SK-N-SH (cell line): Measurements from ENCODE around the gene NR2F6. TPM values are rescaled to one million over a fixed set of nuclear protein-coding genes. Genes with fewer than 3 reads are reported as not detected.

Experiments
- CTCF ChIA-PET: fragments of 300-600, 350-600 bp; formaldehyde crosslinking; extraction: SDS; loops from one replicate; lab custom pipeline; 2021; lab: Yijun Ruan, JAX
- POLR2A ChIA-PET: fragments of 350-600 bp; sonication (Branson Sonifier 250); formaldehyde crosslinking; extraction: SDS; loops from one replicate; lab custom pipeline; 2020; ENCODE audit warnings: antibody characterized with exemption, inconsistent platforms; lab: Yijun Ruan, JAX
- DNase-seq: peaks from one replicate; pipeline ENCODE4 v3.0.0; 2012
- H2AFZ ChIP-seq: fragments of 200-600 bp; sonication (generic); 2 replicates; pipeline ENCODE4 v1.8.1; 2016; ENCODE audit warnings: antibody characterized with exemption, mild to moderate bottlenecking, low read depth
- H3F3A ChIP-seq: fragments of 200-600 bp; sonication (generic); replicated peaks from 2 replicates; pipeline ENCODE3; 2016; ENCODE audit warnings: antibody characterized with exemption, mild to moderate bottlenecking; ENCODE audit not compliant: insufficient read depth
- H3K27ac ChIP-seq, 2 experiments: fragments of 200-500 bp in 1 of 2; fragments of 200-600 bp in 1 of 2; sonication (Bioruptor generic) in 1 of 2; sonication (generic), shearing (Covaris generic) in 1 of 2; 2 replicates each; pipeline versions ENCODE4 v1.5.1 to v1.6.1; 2014 to 2016; ENCODE audit warnings: low read depth in 2 of 2, inconsistent platforms in 1 of 2, low read length in 1 of 2, mild to moderate bottlenecking in 1 of 2, mixed read lengths in 1 of 2
- H3K27me3 ChIP-seq: fragments of 200-600 bp; sonication (generic), shearing (Covaris generic); 2 replicates; pipeline ENCODE4 v1.6.1; 2016; ENCODE audit warnings: mixed run types; ENCODE audit not compliant: insufficient read depth
- H3K36me3 ChIP-seq, 2 experiments: fragments of 200-500 bp in 1 of 2; fragments of 200-600 bp in 1 of 2; sonication (Bioruptor generic) in 1 of 2; sonication (generic) in 1 of 2; replicated peaks in 1 of 2; 2 replicates each; pipeline versions ENCODE3 to v1.5.1; 2014 to 2016; ENCODE audit warnings: low read length in 1 of 2, mild to moderate bottlenecking in 1 of 2; ENCODE audit not compliant: insufficient read depth in 2 of 2, control insufficient read depth in 1 of 2
- H3K4me1 ChIP-seq, 2 experiments: fragments of 200-500 bp in 1 of 2; fragments of 200-600 bp in 1 of 2; sonication (Bioruptor generic) in 1 of 2; sonication (generic), shearing (Covaris generic) in 1 of 2; 2 replicates each; pipeline versions ENCODE4 v1.5.1 to v1.6.1; 2014 to 2016; ENCODE audit warnings: low read depth in 1 of 2, low read length in 1 of 2, mixed run types in 1 of 2; ENCODE audit not compliant: insufficient read depth in 2 of 2, control insufficient read depth in 1 of 2
- H3K4me2 ChIP-seq: fragments of 200-600 bp; sonication (generic), shearing (Covaris generic); 2 replicates; pipeline ENCODE4 v1.6.1; 2017; ENCODE audit warnings: mixed run types
- H3K4me3 ChIP-seq, 2 experiments: fragments of 200-500 bp in 1 of 2; fragments of 200-600 bp in 1 of 2; sonication (Bioruptor generic) in 1 of 2; sonication (generic), shearing (Covaris generic) in 1 of 2; 2 replicates each; pipeline versions ENCODE4 v1.5.1 to v1.8.1; 2014 to 2016; ENCODE audit warnings: low read depth in 2 of 2, inconsistent platforms in 1 of 2, low read length in 1 of 2, mild to moderate bottlenecking in 1 of 2, mixed read lengths in 1 of 2, moderate library complexity in 1 of 2
- H3K79me2 ChIP-seq: fragments of 200-600 bp; sonication (generic); 2 replicates; pipeline ENCODE4 v1.8.1; 2017; ENCODE audit warnings: mild to moderate bottlenecking; ENCODE audit not compliant: insufficient read depth
- H3K9ac ChIP-seq: fragments of 200-600 bp; sonication (generic); 2 replicates; pipeline ENCODE4 v1.6.1; 2017; ENCODE audit warnings: mixed run types
- H3K9me2 ChIP-seq: fragments of 200-600 bp; sonication (generic); 2 replicates; pipeline ENCODE4 v1.6.1; 2017; ENCODE audit warnings: mixed run types
- H3K9me3 ChIP-seq: fragments of 200-600 bp; sonication (generic); 2 replicates; pipeline ENCODE4 v1.6.1; 2017; ENCODE audit warnings: mixed run types, mild to moderate bottlenecking, moderate library complexity
- H4K20me1 ChIP-seq: fragments of 200-600 bp; sonication (generic); 2 replicates; pipeline ENCODE4 v1.6.1; 2017; ENCODE audit warnings: mild to moderate bottlenecking, mixed run types; ENCODE audit not compliant: insufficient read depth
- EP300 ChIP-seq, 2 experiments: IDR thresholded peaks; 2 replicates each; pipeline versions ENCODE4 v1.4.0 to v1.6.1; 2012; ENCODE audit warnings: borderline replicate concordance in 1 of 2, low read depth in 1 of 2, low read length in 1 of 2
- FOXM1 ChIP-seq: IDR thresholded peaks from 2 replicates; pipeline ENCODE4 v1.4.0; 2012; ENCODE audit warnings: low read depth, mild to moderate bottlenecking
- GATA2 ChIP-seq: sonication (generic); formaldehyde crosslinking; IDR thresholded peaks from 2 replicates; pipeline ENCODE4 v1.5.0; 2020; ENCODE audit warnings: mild to moderate bottlenecking, missing genetic modification reagents
- IRF3 ChIP-seq: fragments of 150-350 bp; IDR thresholded peaks from 2 replicates; pipeline ENCODE4 v1.6.1; 2016; ENCODE audit warnings: mild to moderate bottlenecking, low read depth, low read length
- RAD21 ChIP-seq: IDR thresholded peaks from 2 replicates; pipeline ENCODE4 v1.6.1; 2012; ENCODE audit warnings: mild to moderate bottlenecking, low read length
- SIN3A ChIP-seq: IDR thresholded peaks from 2 replicates; pipeline ENCODE4 v1.6.1; 2012; ENCODE audit warnings: low read depth, mild to moderate bottlenecking, low read length, moderate library complexity, borderline replicate concordance
- TEAD4 ChIP-seq: IDR thresholded peaks from 2 replicates; pipeline ENCODE4 v1.4.0; 2012; ENCODE audit warnings: mild to moderate bottlenecking, borderline replicate concordance; ENCODE audit not compliant: insufficient read depth
- USF1 ChIP-seq: IDR thresholded peaks from 2 replicates; pipeline ENCODE4 v1.4.0; 2012; ENCODE audit warnings: low read depth, borderline replicate concordance
- USF2 ChIP-seq: fragments of 150-350 bp; IDR thresholded peaks from 2 replicates; pipeline ENCODE4 v1.6.1; 2017; ENCODE audit warnings: antibody characterized with exemption, low read length, low read depth, borderline replicate concordance
- WGBS: methylation state at CpG from one replicate; pipeline ENCODE4 v1.1.6; 2017; ENCODE audit warnings: low lambda C conversion rate; 5-methylcytosine and 5-hydroxymethylcytosine counted together
- polyA plus RNA-seq, 3 experiments: library from polyadenylated mRNA; depleted of rRNA; stranded (reverse); fragments of >200 nt; gene quantifications; 2 replicates each; pipeline ENCODE4 v1.2.3, GENCODE V29; 2012
- TF ChIP-seq, protein P1 (sequence below): IDR thresholded peaks from 2 replicates; pipeline ENCODE4 v1.4.0; 2012; ENCODE audit warnings: low read depth, borderline replicate concordance

Gene NR2F6
- polyA plus RNA-seq, 1 of the 3 experiments (the other 2 are of a cell fraction) = 37.3 TPM

- no peak for DNase-seq
- Histone ChIP-seq H3K27me3 (no peaks in the 10 kb centered on the region), H3K9me3 (no peaks in the 10 kb centered on the region), H3F3A (peaks cover 11% of the 10 kb centered on the region), H3K9ac (no peak overlapping the region), H2AFZ (peak overlapping the region; percentile 85; the same call in 1 of the 2 replicates), H3K9me2 (no peaks in the 10 kb centered on the region), H3K4me2 (no peak overlapping the region), H3K79me2 (peaks cover 31% of the 10 kb centered on the region; the same call in 1 of the 2 replicates), H3K36me3 (peaks cover 7% of the 10 kb centered on the region in 2 experiments), H3K27ac (peak overlapping the region in 1 of 2 experiments; percentile 26; a peak in 2 of 4 replicates), H3K4me1 (peaks cover 0 to 6% of the 10 kb centered on the region in 2 experiments; a peak in 1 of 4 replicates), H3K4me3 (no peak overlapping the region), H4K20me1 (no peaks in the 10 kb centered on the region)
- WGBS = 98% methylated on average over 12 of the region's 12 CpGs
- ChIA-PET CTCF (interaction anchor here (1.3 kb wide), 1 partner anchor 15 kb away, joined by 5 read pairs; no protein-coding TSS in a partner anchor), POLR2A (interaction anchor here (0.6 to 2.2 kb wide), 6 partner anchors 14 to 51 kb away, joined by 3 to 14 read pairs (median 6); partner anchors contain the start of genes ANKLE1, OCEL1 and USE1)
- no peak for TF ChIP-seq IRF3
- TF ChIP-seq USF2 = no peak
- no peak for TF ChIP-seq RAD21
- TF ChIP-seq USF1 = no peak
Measured at GRCh38 chr19:17266589-17266974, 20.9 kb upstream of the NR2F6 start.

GRCh38 chr19:17266026-17266425 is 20.3 kb upstream of the NR2F6 start:
- no peak overlapping the region for H3K9ac ChIP-seq
- no peaks in the 10 kb centered on the region for H4K20me1 ChIP-seq
- H2AFZ ChIP-seq = peak overlapping the region; percentile 85; the same call in 1 of the 2 replicates
- H3K9me2 ChIP-seq = no peaks in the 10 kb centered on the region
- 90% methylated on average over 7 of the region's 7 CpGs for WGBS
- peaks cover under 1 to 3% of the 10 kb centered on the region in 2 experiments for H3K36me3 ChIP-seq
- H3K4me1 ChIP-seq = peaks cover 0 to 6% of the 10 kb centered on the region in 2 experiments; a peak in 1 of 4 replicates
- POLR2A ChIA-PET = interaction anchor here (2.2 kb wide), 1 partner anchor 51 kb away, joined by 14 read pairs; the partner anchor contains the start of gene USE1
- H3K4me2 ChIP-seq = no peak overlapping the region
- H3K4me3 ChIP-seq = no peak overlapping the region
- H3K79me2 ChIP-seq = peaks cover 31% of the 10 kb centered on the region; the same call in 1 of the 2 replicates
- no peak overlapping the region for H3K27ac ChIP-seq
- H3K9me3 ChIP-seq = no peaks in the 10 kb centered on the region
- no peak for DNase-seq
- peaks cover 11% of the 10 kb centered on the region for H3F3A ChIP-seq
- TF ChIP-seq TEAD4 (no peak), SIN3A (no peak), GATA2 (CRISPR knock-in tag) (no peak), FOXM1 (no peak), EP300 (IDR thresholded peaks at IDR 0.05; ENCODE audit: borderline replicate concordance in 1 of 2, low read depth in 1 of 2, low read length in 1 of 2) (no peak)
- TF ChIP-seq, protein P1, sequence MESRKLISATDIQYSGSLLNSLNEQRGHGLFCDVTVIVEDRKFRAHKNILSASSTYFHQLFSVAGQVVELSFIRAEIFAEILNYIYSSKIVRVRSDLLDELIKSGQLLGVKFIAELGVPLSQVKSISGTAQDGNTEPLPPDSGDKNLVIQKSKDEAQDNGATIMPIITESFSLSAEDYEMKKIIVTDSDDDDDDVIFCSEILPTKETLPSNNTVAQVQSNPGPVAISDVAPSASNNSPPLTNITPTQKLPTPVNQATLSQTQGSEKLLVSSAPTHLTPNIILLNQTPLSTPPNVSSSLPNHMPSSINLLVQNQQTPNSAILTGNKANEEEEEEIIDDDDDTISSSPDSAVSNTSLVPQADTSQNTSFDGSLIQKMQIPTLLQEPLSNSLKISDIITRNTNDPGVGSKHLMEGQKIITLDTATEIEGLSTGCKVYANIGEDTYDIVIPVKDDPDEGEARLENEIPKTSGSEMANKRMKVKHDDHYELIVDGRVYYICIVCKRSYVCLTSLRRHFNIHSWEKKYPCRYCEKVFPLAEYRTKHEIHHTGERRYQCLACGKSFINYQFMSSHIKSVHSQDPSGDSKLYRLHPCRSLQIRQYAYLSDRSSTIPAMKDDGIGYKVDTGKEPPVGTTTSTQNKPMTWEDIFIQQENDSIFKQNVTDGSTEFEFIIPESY = no peak
- H3K27me3 ChIP-seq = no peaks in the 10 kb centered on the region
- CTCF ChIA-PET = interaction anchor here (1.3 kb wide), 1 partner anchor 14 kb away, joined by 5 read pairs; no protein-coding TSS in a partner anchor
